K562 (cell line): ENCODE results near the gene ANTKMT. TPM values are rescaled to one million over a fixed set of nuclear protein-coding genes. Genes with fewer than 3 reads are reported as not detected.

ENCODE experiments used
- CREB3L1 ChIP-seq: fragments of 450-650 bp; IDR thresholded peaks from 2 replicates; pipeline ENCODE4 v1.6.1; 2014; ENCODE audit warnings: low read depth, mild to moderate bottlenecking, moderate library complexity, borderline replicate concordance
- ETS1 ChIP-seq: conservative IDR thresholded peaks from 2 replicates; pipeline ENCODE4 v1.6.1; 2011; ENCODE audit warnings: low read depth, mild to moderate bottlenecking, low read length; ENCODE audit not compliant: control insufficient read depth
- ETS2 ChIP-seq: IDR thresholded peaks from 2 replicates; pipeline ENCODE4 v1.6.1; 2016; ENCODE audit warnings: borderline replicate concordance, missing genetic modification characterization, mild to moderate bottlenecking, moderate library complexity, missing compliant biosample characterization; ENCODE audit not compliant: poor library complexity, severe bottlenecking
- FOXP4 ChIP-seq: sonication (generic); formaldehyde crosslinking; IDR thresholded peaks from 2 replicates; pipeline ENCODE4 v1.8.0; 2022; ENCODE audit warnings: mild to moderate bottlenecking, missing genetic modification reagents, borderline replicate concordance
- GTF2A2 ChIP-seq: IDR thresholded peaks from 2 replicates; pipeline ENCODE4 v1.6.1; 2016; ENCODE audit warnings: mild to moderate bottlenecking, missing genetic modification characterization, missing compliant biosample characterization
- HNRNPUL1 ChIP-seq: fragments of 200-400 bp; formaldehyde crosslinking; IDR thresholded peaks from 2 replicates; pipeline ENCODE4 v1.6.1; 2017; ENCODE audit warnings: low read length
- RB1 ChIP-seq: fragments of 450-650 bp; IDR thresholded peaks from 2 replicates; pipeline ENCODE4 v1.6.1; 2017; ENCODE audit warnings: low read depth, mild to moderate bottlenecking
- TEAD1 ChIP-seq, 2 experiments: fragments of 450-650 bp in 1 of 2; sonication (generic) in 1 of 2; formaldehyde crosslinking; IDR thresholded peaks; 2 replicates each; pipeline versions ENCODE4 v1.4.0 to v1.8.0; 2020 to 2022; ENCODE audit warnings: mild to moderate bottlenecking in 2 of 2, missing genetic modification reagents in 1 of 2
- ZNF318 ChIP-seq, 2 experiments: fragments of 450-650 bp; IDR thresholded peaks; 2 replicates each; pipeline ENCODE4 v1.6.1; 2016; ENCODE audit warnings: mild to moderate bottlenecking in 2 of 2, borderline replicate concordance in 1 of 2, low read depth in 1 of 2, moderate library complexity in 1 of 2
- polyA plus RNA-seq, 8 experiments: library from polyadenylated mRNA; depleted of rRNA in 4 of 8; stranded (reverse) in 5 of 8; unstranded in 3 of 8; fragments of >200 nt; fragmentation: Nextera tagmentation in 2 of 8; fragmentation: Illumina TruSeq in 1 of 8; extraction: Ambion mirVana in 2 of 8; extraction: Trizol in 1 of 8; gene quantifications; 2 replicates each; pipeline versions ENCODE4 v1.2.1 to v1.2.3, GENCODE V29; 2011 to 2014; ENCODE audit warnings: inconsistent platforms in 1 of 8, missing spikeins in 1 of 8
- total RNA-seq, 7 experiments: library from RNA; depleted of rRNA in 6 of 7; stranded (reverse); fragments of >200 nt in 6 of 7; fragmentation: Illumina TruSeq in 2 of 7; extraction: Trizol in 2 of 7; gene quantifications; 2 replicates each; pipeline versions ENCODE4 v1.2.1 to v1.2.3, GENCODE V29; 2011 to 2021; ENCODE audit warnings: low replicate concordance in 1 of 7

Gene ANTKMT
- total and polyA plus RNA-seq, 9 of the 15 experiments (the other 6 are each of a cell fraction or from before 2014, with no cell fraction given), result 0.58 to 217 (median 19.1) TPM

- peak; percentile 63; the same call in 1 of the 2 replicates for TF ChIP-seq FOXP4 (CRISPR knock-in tag)
- no peak for TF ChIP-seq ZNF318 (IDR thresholded peaks at IDR 0.05; ENCODE audit: borderline replicate concordance in 1 of 2, low read depth in 1 of 2)
- no peak for TF ChIP-seq HNRNPUL1
- TF ChIP-seq ETS2, result no peak
- TF ChIP-seq RB1, result peak; percentile 71; the same call in 1 of the 2 replicates
- TF ChIP-seq ETS1, result peak; percentile 58; the same call in 1 of the 2 replicates
- no peak for TF ChIP-seq GTF2A2 (tag)
- no peak for TF ChIP-seq CREB3L1
- TF ChIP-seq TEAD1 (CRISPR knock-in tag; IDR thresholded peaks at IDR 0.05), result peak in 1 of 2 experiments; percentile 79; a peak in 1 of 4 replicates
Observed at GRCh38 chr16:700684-701584, 20.0 kb upstream of the ANTKMT start (continued).
